Adrenal gland (tissue), 12 donors: ENCODE measurements around the gene PCDHB12. TPM values are rescaled to one million over a fixed set of nuclear protein-coding genes. Genes with fewer than 3 reads are reported as not detected.
A peak's percentile ranks its signal among the peaks of the same experiment; 100 is the strongest.
"Not testable (repeated sequence)": the region's sequence is repeated elsewhere in the genome, so short reads cannot be mapped to it uniquely, and the experiment has no call there.

Experiments
- DNase-seq, 7 donors: peaks; one replicate each; pipeline ENCODE4 v3.0.0-alpha.2; 2019 to 2020
- H3K27ac ChIP-seq, 5 donors: fragments of 200-600 bp; sonication (generic) in 4 of 5; 1 replicate in 3 of 5; 2 replicates in 2 of 5; pipeline versions ENCODE4 v1.5.1 to v1.8.0; 2016 to 2020; ENCODE audit warnings: mild to moderate bottlenecking in 1 of 5
- H3K27me3 ChIP-seq: fragments of 200-600 bp; 2 replicates; pipeline ENCODE4 v1.8.0; 2021
- H3K36me3 ChIP-seq, 2 donors: fragments of 200-600 bp; replicated peaks in 1 of 2; 1 replicate in 1 of 2; 2 replicates in 1 of 2; pipeline versions ENCODE4 v1.5.1 to v1.8.0; 2018 to 2022
- H3K4me1 ChIP-seq, 2 donors: fragments of 200-600 bp; replicated peaks in 1 of 2; 1 replicate in 1 of 2; 2 replicates in 1 of 2; pipeline versions ENCODE4 v1.5.1 to v1.8.0; 2018 to 2021
- H3K4me3 ChIP-seq, 4 donors: fragments of 200-600 bp; sonication (generic) in 3 of 4; one replicate each; pipeline ENCODE4 v1.5.1; 2016 to 2018
- H3K9me3 ChIP-seq, 3 donors: fragments of 200-600 bp; sonication (generic) in 1 of 3; replicated peaks in 1 of 3; 1 replicate in 2 of 3; 2 replicates in 1 of 3; pipeline versions ENCODE4 v1.5.1 to v1.8.0; 2016 to 2021
- CTCF ChIP-seq, 6 experiments: fragments of 450-650 bp in 4 of 6; fragments of 200-600 bp in 2 of 6; sonication (generic) in 1 of 6; IDR thresholded peaks; 1 replicate in 5 of 6; 2 replicates in 1 of 6; pipeline versions ENCODE4 v1.5.1 to v1.8.0; 2016 to 2021; ENCODE audit warnings: antibody characterized with exemption in 6 of 6, mild to moderate bottlenecking in 2 of 6, moderate library complexity in 1 of 6
- POLR2A ChIP-seq, 2 donors: fragments of 450-650 bp; IDR thresholded peaks; one replicate each; pipeline ENCODE4 v1.6.1; 2017; ENCODE audit warnings: antibody characterized with exemption in 2 of 2, mild to moderate bottlenecking in 2 of 2, moderate library complexity in 1 of 2
- WGBS, 4 donors: extraction: QIAGEN DNeasy Blood & Tissue Kit in 2 of 4; methylation state at CpG; one replicate each; pipeline versions ENCODE4 v1.1.5 to v1.1.7; 2013 to 2017; 5-methylcytosine and 5-hydroxymethylcytosine counted together
- intact Hi-C, 2 donors: fragments of 100-400 bp; cut with DNase I; formaldehyde crosslinking; loops; one replicate each; pipeline versions ENCODE4 v1.14.1 to v1.15.0; 2022 to 2023
- polyA plus RNA-seq, 3 donors: library from polyadenylated mRNA; stranded (reverse); fragments of 200-250 nt in 2 of 3; fragments of 350-450 nt in 1 of 3; fragmentation: Illumina TruSeq in 1 of 3; extraction: RNeasy Lipid Tissue Mini Kit (QIAGEN cat#74804) in 1 of 3; gene quantifications; one replicate each; pipeline ENCODE4 v1.2.3, GENCODE V29; 2013 to 2014
- total RNA-seq, 9 donors: library from RNA; depleted of rRNA in 4 of 9; stranded (reverse); fragments of >200 nt in 4 of 9; fragments of 120-200 nt in 1 of 9; fragmentation: NEBNext Ultra II Directional in 1 of 9; extraction: Animal tissue kit (Norgen Biotek cat#: 25700) in 1 of 9; gene quantifications; one replicate each; pipeline versions ENCODE4 v1.1.0 to v1.2.4, GENCODE V29; 2013 to 2023
- donor health status: healthy with polysubstance abuse.
- donor health status: Bipolar disorder and iron deficiency.
- donor health status: DM: yes; HTN: yes; CAD: no.
- donor health status: DM: no; HTN: no; CAD: no.
- donor health status: DM: no; HTN: no; CAD: no.
- donor health status: DM: yes; HTN: yes; CAD: no.

Gene PCDHB12
- total and polyA plus RNA-seq, 12 donors: 0.40 to 3.4 (median 1.3) TPM

GRCh38 chr5:141179876-141180275, 28.6 kb upstream of the PCDHB12 start:
- DNase-seq, H3K27ac ChIP-seq, H3K36me3 ChIP-seq, H3K4me3 ChIP-seq, H3K4me1 ChIP-seq, H3K27me3 ChIP-seq, intact Hi-C loops: not testable (repeated sequence)
- WGBS, 4 donors: 20 to 62% (median 25%) methylated on average over 13 to 32 of the region's 32 CpGs; no CpG with 5 or more reads in 1 of the 4 donors
- peaks cover 0 to 12% (median 5%) of the 10 kb centered on the region in 3 donors for H3K9me3 ChIP-seq

GRCh38 chr5:141180313-141180712, 28.2 kb upstream of the PCDHB12 start:
- intact Hi-C loops: no loop called here
- peaks cover 0 to 12% (median under 1%) of the 10 kb centered on the region in 3 donors for H3K9me3 ChIP-seq
- DNase-seq: no peak
- H3K4me3 ChIP-seq: no peak overlapping the region
- 13 to 43% (median 35%) methylated on average over 1 of the region's 1 CpG for WGBS, 4 donors
- TF ChIP-seq CTCF (IDR thresholded peaks at IDR 0.05): no peak
- no peak for TF ChIP-seq POLR2A (IDR thresholded peaks at IDR 0.05)
- peaks cover 5% of the 10 kb centered on the region for H3K27me3 ChIP-seq
- no peaks in the 10 kb centered on the region for H3K36me3 ChIP-seq
- no peaks in the 10 kb centered on the region for H3K4me1 ChIP-seq
- no peak overlapping the region for H3K27ac ChIP-seq

- no peaks in the 10 kb centered on the region for H3K36me3 ChIP-seq
- no peak within 1 kb of the TSS for H3K27ac ChIP-seq
- WGBS, 4 donors: 7 to 15% (median 10%) methylated on average over 13 of the region's 13 CpGs
- TF ChIP-seq POLR2A (IDR thresholded peaks at IDR 0.05) (no peak), CTCF (IDR thresholded peaks at IDR 0.05) (peak in 2 of 6 experiments; percentile 16 to 32)
- no peaks in the 10 kb centered on the region for H3K4me1 ChIP-seq
- no peaks in the 10 kb centered on the region for H3K9me3 ChIP-seq
- intact Hi-C loops: no loop called here
- H3K4me3 ChIP-seq: no peak within 1 kb of the TSS
- peak in 3 of 7 donors; percentile 23 to 66 (median 29) for DNase-seq
- H3K27me3 ChIP-seq: peaks cover 4% of the 10 kb centered on the region
Measured at GRCh38 chr5:141182248-141182647, 26.3 kb upstream of the PCDHB12 start, which contains the start of gene PCDHB16. Gene PCDHB16 (plus strand): TSS chr5:141182387. CDS start chr5:141182560, 173 bp downstream.

GRCh38 chr5:141184117-141184855, 24.2 kb upstream of the PCDHB12 start:
- intact Hi-C loops, H3K4me3 ChIP-seq, H3K36me3 ChIP-seq, DNase-seq, H3K27ac ChIP-seq, H3K27me3 ChIP-seq, H3K4me1 ChIP-seq, H3K9me3 ChIP-seq: not testable (repeated sequence)
- 27 to 57% (median 42%) methylated on average over 6 to 49 of the region's 69 CpGs for WGBS, 4 donors

GRCh38 chr5:141186897-141187512, 21.5 kb upstream of the PCDHB12 start, which contains the start of gene PCDHB9:
Gene PCDHB9 (plus strand): TSS chr5:141187161. CDS start chr5:141187319, 158 bp downstream.
- 14 to 18% (median 15%) methylated on average over 7 to 9 of the region's 9 CpGs for WGBS, 4 donors
- Histone ChIP-seq H3K9me3 (peaks cover 0 to 9% (median 0%) of the 10 kb centered on the region in 3 donors), H3K27ac (no peak within 1 kb of the TSS), H3K36me3 (no peaks in the 10 kb centered on the region), H3K4me3 (peak within 1 kb of the TSS in 1 of 4 donors; percentile 26), H3K4me1 (no peaks in the 10 kb centered on the region), H3K27me3 (peaks cover 4% of the 10 kb centered on the region)
- peak in 1 of 7 donors; percentile 3 for DNase-seq
- intact Hi-C loops: no loop called here
- TF ChIP-seq POLR2A (IDR thresholded peaks at IDR 0.05) (no peak), CTCF (IDR thresholded peaks at IDR 0.05) (peak in 2 of 6 experiments; percentile 25 to 37)

GRCh38 chr5:141188682-141189081, 19.8 kb upstream of the PCDHB12 start:
- H3K4me3 ChIP-seq, intact Hi-C loops, H3K4me1 ChIP-seq, DNase-seq, H3K27me3 ChIP-seq, H3K36me3 ChIP-seq, H3K27ac ChIP-seq, H3K9me3 ChIP-seq: not testable (repeated sequence)
- WGBS, 4 donors: 25 to 60% (median 43%) methylated on average over 1 to 33 of the region's 37 CpGs

- H3K4me1 ChIP-seq, H3K36me3 ChIP-seq, H3K9me3 ChIP-seq, DNase-seq, H3K27me3 ChIP-seq, H3K27ac ChIP-seq, intact Hi-C loops, H3K4me3 ChIP-seq: not testable (repeated sequence)
- 18 to 25% (median 24%) methylated on average over 8 to 25 of the region's 35 CpGs; no CpG with 5 or more reads in 1 of the 4 donors for WGBS, 4 donors
Measured at GRCh38 chr5:141189131-141189530, 19.4 kb upstream of the PCDHB12 start.
